Astrocyte (in vitro differentiated cells and primary cell): ENCODE results near the gene NEB.

Experiments used
- EZH2 ChIP-seq: IDR thresholded peaks from 2 replicates; pipeline ENCODE4 v1.6.1; 2012; ENCODE audit warnings: mild to moderate bottlenecking, low read length, inconsistent platforms; ENCODE audit not compliant: insufficient read depth
- TF ChIP-seq, protein P1 (sequence below): IDR thresholded peaks from 2 replicates; pipeline ENCODE4 v1.5.1; 2011; ENCODE audit warnings: low read depth, mild to moderate bottlenecking, inconsistent platforms, low read length, moderate library complexity; ENCODE audit not compliant: insufficient read depth

DNA sequence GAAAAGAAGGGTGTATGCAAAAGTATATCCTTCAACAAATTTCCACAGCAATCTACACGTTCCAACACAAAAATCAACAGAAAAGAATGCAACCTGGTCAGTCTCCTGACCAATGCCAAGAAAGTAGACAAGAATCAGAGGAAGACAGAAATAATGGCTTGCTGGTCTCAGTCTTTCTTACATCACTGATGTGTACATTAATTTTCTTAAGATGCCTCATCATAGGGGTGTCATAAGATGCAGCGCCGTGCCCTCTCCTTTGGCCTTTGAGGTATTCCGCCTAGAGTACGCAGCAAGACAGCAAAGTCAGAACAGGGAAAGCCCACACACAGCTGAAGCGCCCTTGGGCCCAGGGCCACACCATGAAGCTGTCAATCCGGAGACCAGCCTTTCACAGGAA is 211.7 kb downstream of the NEB start:
- TF ChIP-seq, protein P1, sequence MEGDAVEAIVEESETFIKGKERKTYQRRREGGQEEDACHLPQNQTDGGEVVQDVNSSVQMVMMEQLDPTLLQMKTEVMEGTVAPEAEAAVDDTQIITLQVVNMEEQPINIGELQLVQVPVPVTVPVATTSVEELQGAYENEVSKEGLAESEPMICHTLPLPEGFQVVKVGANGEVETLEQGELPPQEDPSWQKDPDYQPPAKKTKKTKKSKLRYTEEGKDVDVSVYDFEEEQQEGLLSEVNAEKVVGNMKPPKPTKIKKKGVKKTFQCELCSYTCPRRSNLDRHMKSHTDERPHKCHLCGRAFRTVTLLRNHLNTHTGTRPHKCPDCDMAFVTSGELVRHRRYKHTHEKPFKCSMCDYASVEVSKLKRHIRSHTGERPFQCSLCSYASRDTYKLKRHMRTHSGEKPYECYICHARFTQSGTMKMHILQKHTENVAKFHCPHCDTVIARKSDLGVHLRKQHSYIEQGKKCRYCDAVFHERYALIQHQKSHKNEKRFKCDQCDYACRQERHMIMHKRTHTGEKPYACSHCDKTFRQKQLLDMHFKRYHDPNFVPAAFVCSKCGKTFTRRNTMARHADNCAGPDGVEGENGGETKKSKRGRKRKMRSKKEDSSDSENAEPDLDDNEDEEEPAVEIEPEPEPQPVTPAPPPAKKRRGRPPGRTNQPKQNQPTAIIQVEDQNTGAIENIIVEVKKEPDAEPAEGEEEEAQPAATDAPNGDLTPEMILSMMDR, result no peak
- TF ChIP-seq EZH2, result no peak
